OCI-LY3 (cell line): ENCODE results near the gene LRP1B.

Experiments used
- EZH2phosphoT487 ChIP-seq: fragments of 200-600 bp; shearing (Covaris generic); IDR thresholded peaks from 2 replicates; pipeline ENCODE4 v1.6.1; 2018; ENCODE audit warnings: antibody characterized with exemption, mixed run types, low read depth
- TF ChIP-seq, protein P1 (sequence below): fragments of 200-600, 300-600 bp; sonication (generic); IDR thresholded peaks from 2 replicates; pipeline ENCODE4 v1.5.1; 2014; ENCODE audit warnings: antibody characterized with exemption, low read length, low read depth

- TF ChIP-seq, protein P1, sequence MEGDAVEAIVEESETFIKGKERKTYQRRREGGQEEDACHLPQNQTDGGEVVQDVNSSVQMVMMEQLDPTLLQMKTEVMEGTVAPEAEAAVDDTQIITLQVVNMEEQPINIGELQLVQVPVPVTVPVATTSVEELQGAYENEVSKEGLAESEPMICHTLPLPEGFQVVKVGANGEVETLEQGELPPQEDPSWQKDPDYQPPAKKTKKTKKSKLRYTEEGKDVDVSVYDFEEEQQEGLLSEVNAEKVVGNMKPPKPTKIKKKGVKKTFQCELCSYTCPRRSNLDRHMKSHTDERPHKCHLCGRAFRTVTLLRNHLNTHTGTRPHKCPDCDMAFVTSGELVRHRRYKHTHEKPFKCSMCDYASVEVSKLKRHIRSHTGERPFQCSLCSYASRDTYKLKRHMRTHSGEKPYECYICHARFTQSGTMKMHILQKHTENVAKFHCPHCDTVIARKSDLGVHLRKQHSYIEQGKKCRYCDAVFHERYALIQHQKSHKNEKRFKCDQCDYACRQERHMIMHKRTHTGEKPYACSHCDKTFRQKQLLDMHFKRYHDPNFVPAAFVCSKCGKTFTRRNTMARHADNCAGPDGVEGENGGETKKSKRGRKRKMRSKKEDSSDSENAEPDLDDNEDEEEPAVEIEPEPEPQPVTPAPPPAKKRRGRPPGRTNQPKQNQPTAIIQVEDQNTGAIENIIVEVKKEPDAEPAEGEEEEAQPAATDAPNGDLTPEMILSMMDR, result no peak
- no peak for TF ChIP-seq EZH2phosphoT487
These were observed 364.6 kb downstream of the LRP1B start for GRCh38 chr2:141766225-141766624.
